ENCODE measurements around the gene MICAL1. TPM values are rescaled to one million over a fixed set of nuclear protein-coding genes. Genes with fewer than 3 reads are reported as not detected.
A peak's percentile ranks its signal among the peaks of the same experiment; 100 is the strongest.
"Not testable (repeated sequence)": the region's sequence is repeated elsewhere in the genome, so short reads cannot be mapped to it uniquely, and the experiment has no call there.

MICAL1 gene
- total RNA-seq, 1 donor from 2014 or later: 32.4 TPM

GRCh38 chr6:109465772-109466171 is 10.2 kb upstream of the MICAL1 start:
- H3K9me3 ChIP-seq (ENCODE audit: control insufficient read depth in 3 of 3, low read length in 3 of 3): no peaks in the 10 kb centered on the region
- no peaks in the 10 kb centered on the region for H3K27me3 ChIP-seq (ENCODE audit: control insufficient read depth in 3 of 3, insufficient read depth in 3 of 3, low read length in 3 of 3)
- H3K36me3 ChIP-seq (ENCODE audit: control insufficient read depth in 3 of 3, insufficient read depth in 3 of 3, low read length in 3 of 3): peaks cover 31 to 37% (median 32%) of the 10 kb centered on the region in 3 donors
- H3K9ac ChIP-seq (ENCODE audit: low read depth in 1 of 3, low read length in 3 of 3): no peak overlapping the region
- H3K4me3 ChIP-seq (ENCODE audit: low read length in 3 of 3): no peak overlapping the region
- peaks cover 0 to 8% (median 7%) of the 10 kb centered on the region in 3 donors for H3K4me1 ChIP-seq (ENCODE audit: control insufficient read depth in 3 of 3, insufficient read depth in 3 of 3, low read length in 3 of 3)
- no peak overlapping the region for H3K27ac ChIP-seq (ENCODE audit: low read depth, low read length)

DNA sequence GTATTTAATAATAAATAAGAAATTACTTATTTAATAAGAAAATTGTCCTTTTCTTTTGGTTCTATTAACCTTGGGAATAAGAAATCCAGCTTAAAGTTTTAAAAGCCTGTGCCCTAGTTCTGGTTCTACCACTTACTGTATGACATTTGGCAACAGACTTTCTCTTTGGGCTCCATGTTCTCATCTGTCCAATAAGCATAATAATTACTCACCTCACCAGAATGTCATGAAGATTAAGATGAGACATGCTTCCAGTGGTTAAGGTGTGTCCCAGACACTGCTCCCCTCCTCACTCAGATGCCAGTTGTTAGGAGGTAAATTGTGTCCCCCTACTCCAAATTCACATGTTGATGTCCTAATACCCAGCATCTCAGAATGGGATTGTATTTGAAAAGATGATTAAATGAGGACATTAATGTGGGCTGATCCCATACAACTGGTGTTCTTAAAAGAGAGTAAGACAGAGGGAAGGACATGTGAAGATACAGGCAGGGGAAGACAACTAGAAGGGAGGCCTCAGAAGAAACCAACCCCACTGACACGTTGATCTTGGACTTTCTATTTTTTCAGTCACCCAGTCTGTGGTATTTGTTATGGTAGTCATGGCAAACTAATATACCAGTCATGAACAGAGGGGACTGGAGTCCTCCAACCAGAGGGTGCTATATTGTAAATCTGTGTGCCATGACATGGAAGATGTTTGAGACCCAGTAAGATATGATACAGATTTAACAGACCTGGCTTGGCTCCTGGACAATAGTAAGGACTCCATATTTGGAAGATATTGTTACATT is 6.4 kb upstream of the MICAL1 start:
- no peaks in the 10 kb centered on the region for H3K9me3 ChIP-seq (ENCODE audit: control insufficient read depth in 3 of 3, low read length in 3 of 3)
- peaks cover 8 to 25% (median 13%) of the 10 kb centered on the region in 3 donors for H3K4me1 ChIP-seq (ENCODE audit: control insufficient read depth in 3 of 3, insufficient read depth in 3 of 3, low read length in 3 of 3)
- peaks cover 17 to 18% (median 17%) of the 10 kb centered on the region in 3 donors for H3K36me3 ChIP-seq (ENCODE audit: control insufficient read depth in 3 of 3, insufficient read depth in 3 of 3, low read length in 3 of 3)
- H3K27me3 ChIP-seq (ENCODE audit: control insufficient read depth in 3 of 3, insufficient read depth in 3 of 3, low read length in 3 of 3): no peaks in the 10 kb centered on the region
- H3K27ac ChIP-seq (ENCODE audit: low read depth, low read length): no peak overlapping the region
- no peak overlapping the region for H3K9ac ChIP-seq (ENCODE audit: low read depth in 1 of 3, low read length in 3 of 3)
- H3K4me3 ChIP-seq (ENCODE audit: low read length in 3 of 3): no peak overlapping the region

DNA sequence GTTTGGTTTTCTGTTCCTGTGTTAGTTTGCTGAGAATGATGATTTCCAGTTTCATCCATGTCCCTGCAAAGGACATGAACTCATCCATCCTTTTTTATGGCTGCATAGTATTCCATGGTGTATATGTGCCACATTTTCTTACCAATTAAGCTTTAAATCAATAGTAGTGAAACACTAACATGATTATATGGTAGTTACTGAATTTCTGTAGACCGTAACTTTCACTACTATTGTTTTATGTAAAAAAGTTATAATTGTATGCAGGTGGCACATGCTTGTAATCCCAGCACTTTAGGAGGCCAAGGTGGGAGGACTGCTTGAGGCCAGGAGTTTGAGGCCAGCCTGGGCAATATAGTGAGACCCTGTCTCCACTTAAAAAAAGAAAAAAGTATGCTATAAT is 5.6 kb upstream of the MICAL1 start:
- H3K9me3 ChIP-seq (ENCODE audit: control insufficient read depth in 3 of 3, low read length in 3 of 3); H3K9ac ChIP-seq (ENCODE audit: low read depth in 1 of 3, low read length in 3 of 3): not testable (repeated sequence)
- peaks cover 13 to 16% (median 16%) of the 10 kb centered on the region in 3 donors for H3K36me3 ChIP-seq (ENCODE audit: control insufficient read depth in 3 of 3, insufficient read depth in 3 of 3, low read length in 3 of 3)

GRCh38 chr6:109460161-109460829 is 4.7 kb upstream of the MICAL1 start:
- Histone ChIP-seq H3K36me3 (ENCODE audit: control insufficient read depth in 3 of 3, insufficient read depth in 3 of 3, low read length in 3 of 3) (peaks cover 5 to 8% (median 6%) of the 10 kb centered on the region in 3 donors), H3K4me3 (ENCODE audit: low read length in 3 of 3) (no peak overlapping the region), H3K27me3 (ENCODE audit: control insufficient read depth in 3 of 3, insufficient read depth in 3 of 3, low read length in 3 of 3) (no peaks in the 10 kb centered on the region), H3K9me3 (ENCODE audit: control insufficient read depth in 3 of 3, low read length in 3 of 3) (no peaks in the 10 kb centered on the region), H3K27ac (ENCODE audit: low read depth, low read length) (no peak overlapping the region), H3K4me1 (ENCODE audit: control insufficient read depth in 3 of 3, insufficient read depth in 3 of 3, low read length in 3 of 3) (peaks cover 14 to 30% (median 18%) of the 10 kb centered on the region in 3 donors), H3K9ac (ENCODE audit: low read depth in 1 of 3, low read length in 3 of 3) (no peak overlapping the region)

More for the DNA sequence above, 5.6 kb upstream of the MICAL1 start:
- not testable (repeated sequence) for H3K27me3 ChIP-seq (ENCODE audit: control insufficient read depth in 3 of 3, insufficient read depth in 3 of 3, low read length in 3 of 3); H3K27ac ChIP-seq (ENCODE audit: low read depth, low read length); H3K4me3 ChIP-seq (ENCODE audit: low read length in 3 of 3)
- H3K4me1 ChIP-seq (ENCODE audit: control insufficient read depth in 3 of 3, insufficient read depth in 3 of 3, low read length in 3 of 3): peaks cover 14 to 31% (median 19%) of the 10 kb centered on the region in 3 donors

DNA sequence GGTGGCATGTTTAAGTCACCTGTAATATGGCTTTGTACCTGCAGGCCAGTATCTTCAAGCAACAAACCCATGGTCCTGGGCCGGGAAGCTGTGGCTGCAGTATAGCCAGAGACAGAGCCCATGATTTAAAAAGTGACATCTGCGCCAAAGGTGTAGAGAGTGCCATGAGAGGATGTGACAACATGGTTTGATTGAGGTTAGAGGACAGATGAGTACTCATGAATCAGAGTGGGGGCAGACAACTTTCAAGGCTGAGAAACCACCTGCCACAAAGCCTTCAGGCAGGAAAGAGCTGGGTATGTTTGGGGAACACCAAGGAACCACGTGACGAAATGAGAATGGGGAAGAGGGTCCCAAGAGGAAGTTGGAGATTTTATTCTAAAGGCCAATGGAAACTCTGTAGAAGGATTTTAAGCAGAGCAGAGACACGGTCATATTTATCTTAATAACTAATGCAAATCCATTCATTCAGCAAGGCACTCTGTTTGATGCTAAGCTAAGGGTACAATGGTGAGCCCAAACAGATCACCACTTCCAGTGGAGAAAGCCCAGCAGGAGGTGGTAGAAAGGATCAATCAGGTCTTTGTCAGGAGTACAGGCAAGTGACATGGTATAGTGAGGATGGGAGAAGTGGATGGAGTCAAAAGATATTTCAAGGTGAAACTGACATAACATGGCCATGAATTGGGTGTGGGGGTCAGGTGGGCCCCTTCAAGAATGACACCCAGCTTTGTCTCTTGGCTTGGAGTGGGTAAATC is 3.4 kb upstream of the MICAL1 start:
- Histone ChIP-seq H3K4me3 (ENCODE audit: low read length in 3 of 3) (no peak overlapping the region), H3K4me1 (ENCODE audit: control insufficient read depth in 3 of 3, insufficient read depth in 3 of 3, low read length in 3 of 3) (peaks cover 21 to 39% (median 27%) of the 10 kb centered on the region in 3 donors), H3K27ac (ENCODE audit: low read depth, low read length) (no peak overlapping the region), H3K27me3 (ENCODE audit: control insufficient read depth in 3 of 3, insufficient read depth in 3 of 3, low read length in 3 of 3) (no peaks in the 10 kb centered on the region), H3K9me3 (ENCODE audit: control insufficient read depth in 3 of 3, low read length in 3 of 3) (no peaks in the 10 kb centered on the region), H3K9ac (ENCODE audit: low read depth in 1 of 3, low read length in 3 of 3) (no peak overlapping the region), H3K36me3 (ENCODE audit: control insufficient read depth in 3 of 3, insufficient read depth in 3 of 3, low read length in 3 of 3) (peaks cover 0 to 5% (median 4%) of the 10 kb centered on the region in 3 donors)

DNA sequence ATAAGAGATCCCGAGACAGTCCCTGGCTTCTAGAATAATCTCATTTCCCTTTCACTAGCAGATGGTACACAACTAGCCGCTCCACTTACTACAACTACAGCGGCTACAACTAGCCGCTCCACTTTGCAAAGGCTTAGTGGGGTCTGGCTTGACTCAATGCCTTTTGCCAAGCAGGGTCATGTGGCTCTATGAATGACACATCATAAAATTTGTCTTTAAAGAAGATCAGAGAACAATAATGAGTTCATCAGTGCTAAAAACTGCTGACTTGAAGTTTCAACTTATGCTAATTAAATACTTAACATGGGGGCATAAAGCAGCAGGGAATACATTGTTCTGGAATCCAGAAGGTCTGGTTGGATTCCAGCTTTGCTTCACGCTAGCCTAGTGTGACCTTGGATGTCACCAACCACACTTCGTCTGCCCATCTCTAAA is 2.0 kb upstream of the MICAL1 start:
- no peaks in the 10 kb centered on the region for H3K9me3 ChIP-seq (ENCODE audit: control insufficient read depth in 3 of 3, low read length in 3 of 3)
- H3K4me3 ChIP-seq (ENCODE audit: low read length in 3 of 3): peak overlapping the region in 2 of 3 donors; percentile 19 to 92
- H3K36me3 ChIP-seq (ENCODE audit: control insufficient read depth in 3 of 3, insufficient read depth in 3 of 3, low read length in 3 of 3): peaks cover 0 to 4% (median 2%) of the 10 kb centered on the region in 3 donors
- peak overlapping the region; percentile 63 for H3K27ac ChIP-seq (ENCODE audit: low read depth, low read length)
- no peaks in the 10 kb centered on the region for H3K27me3 ChIP-seq (ENCODE audit: control insufficient read depth in 3 of 3, insufficient read depth in 3 of 3, low read length in 3 of 3)
- no peak overlapping the region for H3K9ac ChIP-seq (ENCODE audit: low read depth in 1 of 3, low read length in 3 of 3)
- H3K4me1 ChIP-seq (ENCODE audit: control insufficient read depth in 3 of 3, insufficient read depth in 3 of 3, low read length in 3 of 3): peaks cover 26 to 45% (median 29%) of the 10 kb centered on the region in 3 donors

DNA sequence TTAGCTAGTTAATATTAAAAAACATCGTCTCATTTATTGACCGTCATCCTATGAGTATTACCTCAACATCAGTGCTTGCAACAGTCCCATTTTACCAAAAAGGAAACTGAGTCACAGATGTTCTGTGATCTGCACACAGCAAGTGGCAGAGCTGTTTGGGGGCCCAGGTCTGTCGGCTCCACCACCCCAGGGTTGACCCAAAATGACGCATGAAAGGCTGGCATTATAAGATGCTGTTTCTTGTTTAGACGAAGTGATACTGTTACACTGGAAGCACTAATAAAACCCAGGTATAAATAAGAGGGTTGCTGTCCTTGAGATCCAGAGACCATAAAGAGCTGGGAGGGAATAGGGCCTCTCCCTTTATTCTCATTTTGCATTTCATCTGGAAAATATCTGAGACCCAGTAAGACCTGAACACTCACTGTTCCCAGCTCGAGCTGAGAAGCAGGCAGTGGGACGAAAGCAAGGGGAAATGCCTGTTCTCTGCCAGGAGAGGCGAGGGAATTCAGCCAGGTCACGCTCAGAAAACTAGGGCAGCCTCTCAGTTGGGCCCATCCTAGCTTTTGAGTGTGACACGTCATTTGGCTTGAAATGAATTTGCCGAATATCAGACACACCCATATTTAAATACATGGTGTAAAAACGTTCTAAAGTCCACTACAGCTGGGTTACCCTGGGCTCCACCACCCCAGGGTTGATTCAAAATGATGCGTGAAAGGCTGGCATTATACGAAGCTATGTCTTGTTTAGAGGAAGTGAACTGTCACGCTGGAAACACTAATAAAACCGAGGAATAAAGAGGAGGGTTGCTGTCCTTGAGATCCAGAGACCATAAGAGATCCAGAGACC is 1.4 kb upstream of the MICAL1 start:
- H3K4me3 ChIP-seq (ENCODE audit: low read length in 3 of 3): peak overlapping the region; percentile 71 to 92 (median 86)

DNA sequence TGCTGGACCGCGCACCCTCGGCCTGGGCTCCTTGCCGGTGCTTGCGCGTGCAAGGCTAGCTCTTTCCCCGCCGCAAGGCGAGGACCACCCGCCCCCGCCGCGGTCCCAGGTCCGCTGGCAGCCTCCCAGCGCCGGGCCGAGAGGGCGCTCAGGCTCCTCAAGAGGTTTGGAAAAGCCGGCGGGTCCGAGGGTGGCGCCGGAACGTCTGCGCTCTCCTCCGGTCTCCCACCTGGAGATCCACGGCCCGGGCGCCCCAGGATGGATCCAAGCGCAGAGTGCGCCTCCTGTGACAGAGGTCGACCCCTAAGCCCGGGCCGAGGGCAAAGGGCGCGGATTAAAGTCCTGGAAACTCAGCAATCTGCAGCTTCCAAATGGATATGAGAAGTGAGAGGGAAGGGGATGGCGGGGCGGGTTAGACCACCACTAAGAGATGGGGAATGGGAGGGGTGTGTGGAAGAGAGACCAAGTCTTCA is 575 bp upstream of the MICAL1 start:
- Histone ChIP-seq H3K9ac (ENCODE audit: low read depth in 1 of 3, low read length in 3 of 3) (peak overlapping the region; percentile 61 to 78 (median 75)), H3K36me3 (ENCODE audit: control insufficient read depth in 3 of 3, insufficient read depth in 3 of 3, low read length in 3 of 3) (peaks cover 0 to 6% (median 4%) of the 10 kb centered on the region in 3 donors), H3K27me3 (ENCODE audit: control insufficient read depth in 3 of 3, insufficient read depth in 3 of 3, low read length in 3 of 3) (no peaks in the 10 kb centered on the region), H3K4me3 (ENCODE audit: low read length in 3 of 3) (peak overlapping the region; percentile 71 to 92 (median 86)), H3K27ac (ENCODE audit: low read depth, low read length) (peak overlapping the region; percentile 63), H3K9me3 (ENCODE audit: control insufficient read depth in 3 of 3, low read length in 3 of 3) (no peaks in the 10 kb centered on the region), H3K4me1 (ENCODE audit: control insufficient read depth in 3 of 3, insufficient read depth in 3 of 3, low read length in 3 of 3) (peaks cover 26 to 45% (median 29%) of the 10 kb centered on the region in 3 donors)

More for the DNA sequence above, 1.4 kb upstream of the MICAL1 start:
- Histone ChIP-seq H3K27me3 (ENCODE audit: control insufficient read depth in 3 of 3, insufficient read depth in 3 of 3, low read length in 3 of 3) (no peaks in the 10 kb centered on the region), H3K9ac (ENCODE audit: low read depth in 1 of 3, low read length in 3 of 3) (peak overlapping the region in 2 of 3 donors; percentile 75 to 78), H3K27ac (ENCODE audit: low read depth, low read length) (peak overlapping the region; percentile 63), H3K4me1 (ENCODE audit: control insufficient read depth in 3 of 3, insufficient read depth in 3 of 3, low read length in 3 of 3) (peaks cover 26 to 45% (median 29%) of the 10 kb centered on the region in 3 donors), H3K9me3 (ENCODE audit: control insufficient read depth in 3 of 3, low read length in 3 of 3) (no peaks in the 10 kb centered on the region), H3K36me3 (ENCODE audit: control insufficient read depth in 3 of 3, insufficient read depth in 3 of 3, low read length in 3 of 3) (peaks cover 0 to 5% (median 2%) of the 10 kb centered on the region in 3 donors)

All from skeletal muscle tissue (tissue), 4 donors.